K562 (cell line): ENCODE results near the gene LRRC47. TPM values are rescaled to one million over a fixed set of nuclear protein-coding genes. Genes with fewer than 3 reads are reported as not detected.

Source experiments
- GABPA ChIP-seq: fragments of 200-800 bp; sonication (Bioruptor generic); conservative IDR thresholded peaks from 2 replicates; pipeline ENCODE4 v1.6.1; 2016; ENCODE audit warnings: low read depth, missing genetic modification characterization, missing compliant biosample characterization
- GTF2F1 ChIP-seq: IDR thresholded peaks from 2 replicates; pipeline ENCODE4 v1.6.1; 2011; ENCODE audit warnings: low read depth, low read length, improper control_type of control experiment
- MEIS2 ChIP-seq: fragments of 450-650 bp; IDR thresholded peaks from 2 replicates; pipeline ENCODE4 v1.6.1; 2014; ENCODE audit warnings: mild to moderate bottlenecking; ENCODE audit not compliant: partially characterized antibody
- MIER1 ChIP-seq: fragments of 450-650 bp; IDR thresholded peaks from 2 replicates; pipeline ENCODE4 v1.6.1; 2016; ENCODE audit warnings: antibody characterized with exemption, mild to moderate bottlenecking, low read depth
- NCOA1 ChIP-seq: fragments of 450-650 bp; IDR thresholded peaks from 2 replicates; pipeline ENCODE4 v1.6.1; 2016; ENCODE audit warnings: low read depth
- NR4A1 ChIP-seq, 2 experiments: fragments of 250-450 bp in 1 of 2; fragments of 450-650 bp in 1 of 2; sonication (Bioruptor Pico) in 1 of 2; IDR thresholded peaks; 2 replicates each; pipeline versions ENCODE4 v1.4.0 to v1.6.1; 2016 to 2020; ENCODE audit warnings: mild to moderate bottlenecking in 2 of 2, missing compliant biosample characterization in 1 of 2, missing genetic modification characterization in 1 of 2, moderate library complexity in 1 of 2
- POU5F1 ChIP-seq: fragments of 150-350 bp; IDR thresholded peaks from 2 replicates; pipeline ENCODE4 v1.6.1; 2014; ENCODE audit warnings: borderline replicate concordance, low read length, low read depth, mild to moderate bottlenecking; ENCODE audit not compliant: partially characterized antibody
- RFX1 ChIP-seq: fragments of 450-650 bp; IDR thresholded peaks from 2 replicates; pipeline ENCODE4 v1.6.1; 2016; ENCODE audit warnings: mild to moderate bottlenecking, moderate library complexity
- SRSF3 ChIP-seq: fragments of 200-400 bp; formaldehyde crosslinking; IDR thresholded peaks from 2 replicates; pipeline ENCODE4 v1.6.1; 2016; ENCODE audit warnings: mild to moderate bottlenecking, low read length, moderate library complexity; ENCODE audit not compliant: insufficient read depth
- ZBTB17 ChIP-seq: fragments of 450-650 bp; formaldehyde crosslinking; IDR thresholded peaks from 2 replicates; pipeline ENCODE4 v1.4.0; 2020; ENCODE audit warnings: mild to moderate bottlenecking
- ZFP36 ChIP-seq: fragments of 150-350 bp; IDR thresholded peaks from 2 replicates; pipeline ENCODE4 v1.6.1; 2018; ENCODE audit warnings: low read length, low read depth; ENCODE audit not compliant: partially characterized antibody
- ZNF445 ChIP-seq: fragments of 250-450 bp; sonication (Bioruptor Pico); IDR thresholded peaks from 2 replicates; pipeline ENCODE4 v1.4.0; 2020; ENCODE audit warnings: low read depth, mild to moderate bottlenecking, moderate library complexity
- ZNF507 ChIP-seq: conservative IDR thresholded peaks from 2 replicates; pipeline ENCODE4 v1.6.1; 2017; ENCODE audit warnings: missing genetic modification characterization, missing compliant biosample characterization
- polyA plus RNA-seq, 8 experiments: library from polyadenylated mRNA; depleted of rRNA in 4 of 8; stranded (reverse) in 5 of 8; unstranded in 3 of 8; fragments of >200 nt; fragmentation: Nextera tagmentation in 2 of 8; fragmentation: Illumina TruSeq in 1 of 8; extraction: Ambion mirVana in 2 of 8; extraction: Trizol in 1 of 8; gene quantifications; 2 replicates each; pipeline versions ENCODE4 v1.2.1 to v1.2.3, GENCODE V29; 2011 to 2014; ENCODE audit warnings: inconsistent platforms in 1 of 8, missing spikeins in 1 of 8
- total RNA-seq, 7 experiments: library from RNA; depleted of rRNA in 6 of 7; stranded (reverse); fragments of >200 nt in 6 of 7; fragmentation: Illumina TruSeq in 2 of 7; extraction: Trizol in 2 of 7; gene quantifications; 2 replicates each; pipeline versions ENCODE4 v1.2.1 to v1.2.3, GENCODE V29; 2011 to 2021; ENCODE audit warnings: low replicate concordance in 1 of 7
- TF ChIP-seq, protein P1 (sequence below): fragments of 450-650 bp; formaldehyde crosslinking; IDR thresholded peaks from 2 replicates; pipeline ENCODE4 v1.4.0; 2022; ENCODE audit warnings: missing genetic modification characterization
- TF ChIP-seq, protein P2 (sequence below): fragments of 450-650 bp; IDR thresholded peaks from 2 replicates; pipeline ENCODE4 v1.6.1; 2016; ENCODE audit warnings: low read depth, mild to moderate bottlenecking, moderate library complexity
- TF ChIP-seq, protein P3 (sequence below): sonication (generic); formaldehyde crosslinking; IDR thresholded peaks from 2 replicates; pipeline ENCODE4 v1.8.0; 2022; ENCODE audit warnings: mild to moderate bottlenecking, low read depth, missing genetic modification reagents
- TF ChIP-seq, protein P4 (sequence below), 3 experiments: fragments of 200-800 bp in 1 of 3; fragments of 250-450 bp in 1 of 3; fragments of 450-650 bp in 1 of 3; sonication (Bioruptor Pico) in 1 of 3; sonication (Bioruptor generic) in 1 of 3; formaldehyde crosslinking in 1 of 3; IDR thresholded peaks; 2 replicates each; pipeline versions ENCODE4 v1.6.1 to v1.8.0; 2016 to 2022; ENCODE audit warnings: mild to moderate bottlenecking in 2 of 3, missing genetic modification characterization in 2 of 3, missing compliant biosample characterization in 1 of 3, moderate library complexity in 1 of 3

LRRC47 gene
- total and polyA plus RNA-seq, 9 of the 15 experiments (the other 6 are each of a cell fraction or from before 2014, with no cell fraction given), result 4.6 to 68.0 (median 35.9) TPM

DNA sequence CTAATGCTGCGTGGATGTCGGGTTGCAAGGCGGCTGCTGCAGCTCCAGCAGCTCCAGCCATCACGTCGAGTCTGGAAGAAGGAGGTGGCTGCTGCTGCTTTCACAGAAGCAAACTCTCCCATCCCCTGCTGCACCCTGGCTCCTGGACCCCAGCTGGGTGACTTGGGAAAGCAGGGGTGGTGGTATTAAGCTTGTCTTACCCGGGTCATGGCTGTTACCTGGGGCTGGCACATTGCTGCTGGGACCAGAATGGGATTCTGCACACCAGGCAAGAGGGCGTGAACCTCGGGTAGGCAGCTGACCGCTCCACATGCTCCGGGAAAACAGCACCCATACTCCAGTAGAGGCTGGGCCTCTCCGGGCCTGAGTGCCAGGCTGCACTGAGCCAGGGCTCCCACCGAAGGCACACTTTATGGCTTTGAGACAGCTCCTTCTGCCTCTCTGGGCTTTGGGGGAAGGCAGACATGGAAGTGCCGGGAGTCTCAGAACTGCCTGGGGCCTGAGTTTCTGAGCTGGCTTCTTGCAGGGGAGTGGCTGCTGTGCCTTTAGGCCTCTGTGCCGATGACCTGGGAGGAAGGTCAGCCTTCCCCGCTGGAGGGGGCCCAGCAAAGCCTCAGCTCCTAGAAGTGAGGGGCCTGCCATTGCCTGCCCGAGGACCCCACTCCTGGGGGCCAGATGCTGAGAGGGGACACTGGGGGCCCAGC, 22.6 kb downstream of the LRRC47 start (continued):
- no peak for TF ChIP-seq ZNF507 (tag)
- TF ChIP-seq, protein P1, sequence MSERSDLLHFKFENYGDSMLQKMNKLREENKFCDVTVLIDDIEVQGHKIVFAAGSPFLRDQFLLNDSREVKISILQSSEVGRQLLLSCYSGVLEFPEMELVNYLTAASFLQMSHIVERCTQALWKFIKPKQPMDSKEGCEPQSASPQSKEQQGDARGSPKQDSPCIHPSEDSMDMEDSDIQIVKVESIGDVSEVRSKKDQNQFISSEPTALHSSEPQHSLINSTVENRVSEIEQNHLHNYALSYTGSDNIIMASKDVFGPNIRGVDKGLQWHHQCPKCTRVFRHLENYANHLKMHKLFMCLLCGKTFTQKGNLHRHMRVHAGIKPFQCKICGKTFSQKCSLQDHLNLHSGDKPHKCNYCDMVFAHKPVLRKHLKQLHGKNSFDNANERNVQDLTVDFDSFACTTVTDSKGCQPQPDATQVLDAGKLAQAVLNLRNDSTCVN (CRISPR knock-in tag), result no peak
- no peak for TF ChIP-seq POU5F1
- TF ChIP-seq ZBTB17 (CRISPR knock-in tag), result peak; percentile 3; the same call in 1 of the 2 replicates
- TF ChIP-seq SRSF3, result no peak
- no peak; the same call in 1 of the 2 replicates for TF ChIP-seq GABPA
- TF ChIP-seq, protein P2, sequence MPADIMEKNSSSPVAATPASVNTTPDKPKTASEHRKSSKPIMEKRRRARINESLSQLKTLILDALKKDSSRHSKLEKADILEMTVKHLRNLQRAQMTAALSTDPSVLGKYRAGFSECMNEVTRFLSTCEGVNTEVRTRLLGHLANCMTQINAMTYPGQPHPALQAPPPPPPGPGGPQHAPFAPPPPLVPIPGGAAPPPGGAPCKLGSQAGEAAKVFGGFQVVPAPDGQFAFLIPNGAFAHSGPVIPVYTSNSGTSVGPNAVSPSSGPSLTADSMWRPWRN, result no peak
- TF ChIP-seq NCOA1, result no peak
- TF ChIP-seq GTF2F1, result no peak
- TF ChIP-seq NR4A1 (CRISPR knock-in tag; IDR thresholded peaks at IDR 0.05), result no peak
- peak; percentile 45; the same call in 1 of the 2 replicates for TF ChIP-seq NR4A1 (tag; IDR thresholded peaks at IDR 0.05)
- peak; percentile 23; the same call in 1 of the 2 replicates for TF ChIP-seq MIER1
- no peak for TF ChIP-seq MEIS2
- no peak for TF ChIP-seq ZNF445 (CRISPR knock-in tag)
- no peak for TF ChIP-seq RFX1
- TF ChIP-seq, protein P3, sequence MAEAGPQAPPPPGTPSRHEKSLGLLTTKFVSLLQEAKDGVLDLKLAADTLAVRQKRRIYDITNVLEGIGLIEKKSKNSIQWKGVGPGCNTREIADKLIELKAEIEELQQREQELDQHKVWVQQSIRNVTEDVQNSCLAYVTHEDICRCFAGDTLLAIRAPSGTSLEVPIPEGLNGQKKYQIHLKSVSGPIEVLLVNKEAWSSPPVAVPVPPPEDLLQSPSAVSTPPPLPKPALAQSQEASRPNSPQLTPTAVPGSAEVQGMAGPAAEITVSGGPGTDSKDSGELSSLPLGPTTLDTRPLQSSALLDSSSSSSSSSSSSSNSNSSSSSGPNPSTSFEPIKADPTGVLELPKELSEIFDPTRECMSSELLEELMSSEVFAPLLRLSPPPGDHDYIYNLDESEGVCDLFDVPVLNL (CRISPR knock-in tag), result no peak
- TF ChIP-seq, protein P4, sequence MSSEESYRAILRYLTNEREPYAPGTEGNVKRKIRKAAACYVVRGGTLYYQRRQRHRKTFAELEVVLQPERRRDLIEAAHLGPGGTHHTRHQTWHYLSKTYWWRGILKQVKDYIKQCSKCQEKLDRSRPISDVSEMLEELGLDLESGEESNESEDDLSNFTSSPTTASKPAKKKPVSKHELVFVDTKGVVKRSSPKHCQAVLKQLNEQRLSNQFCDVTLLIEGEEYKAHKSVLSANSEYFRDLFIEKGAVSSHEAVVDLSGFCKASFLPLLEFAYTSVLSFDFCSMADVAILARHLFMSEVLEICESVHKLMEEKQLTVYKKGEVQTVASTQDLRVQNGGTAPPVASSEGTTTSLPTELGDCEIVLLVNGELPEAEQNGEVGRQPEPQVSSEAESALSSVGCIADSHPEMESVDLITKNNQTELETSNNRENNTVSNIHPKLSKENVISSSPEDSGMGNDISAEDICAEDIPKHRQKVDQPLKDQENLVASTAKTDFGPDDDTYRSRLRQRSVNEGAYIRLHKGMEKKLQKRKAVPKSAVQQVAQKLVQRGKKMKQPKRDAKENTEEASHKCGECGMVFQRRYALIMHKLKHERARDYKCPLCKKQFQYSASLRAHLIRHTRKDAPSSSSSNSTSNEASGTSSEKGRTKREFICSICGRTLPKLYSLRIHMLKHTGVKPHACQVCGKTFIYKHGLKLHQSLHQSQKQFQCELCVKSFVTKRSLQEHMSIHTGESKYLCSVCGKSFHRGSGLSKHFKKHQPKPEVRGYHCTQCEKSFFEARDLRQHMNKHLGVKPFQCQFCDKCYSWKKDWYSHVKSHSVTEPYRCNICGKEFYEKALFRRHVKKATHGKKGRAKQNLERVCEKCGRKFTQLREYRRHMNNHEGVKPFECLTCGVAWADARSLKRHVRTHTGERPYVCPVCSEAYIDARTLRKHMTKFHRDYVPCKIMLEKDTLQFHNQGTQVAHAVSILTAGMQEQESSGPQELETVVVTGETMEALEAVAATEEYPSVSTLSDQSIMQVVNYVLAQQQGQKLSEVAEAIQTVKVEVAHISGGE (CRISPR knock-in tag; IDR thresholded peaks at IDR 0.05), result 0 out of 6 replicates have a peak, but pooled peaks of 1 of the 3 experiments have one; percentile 33
- no peak for TF ChIP-seq ZFP36
